Liver (tissue), 3 donors: Measurements from ENCODE around the gene PCDHA5.

ENCODE experiments used
- CTCF ChIP-seq: fragments of 150-350 bp; IDR thresholded peaks from 2 replicates; pipeline ENCODE4 v1.5.1; 2017; ENCODE audit warnings: improper control_type of control experiment, low read depth, low read length; ENCODE audit not compliant: missing input control
- FOXA1 ChIP-seq: IDR thresholded peaks from 2 replicates; pipeline ENCODE4 v1.6.1; 2016; ENCODE audit warnings: antibody characterized with exemption
- GABPA ChIP-seq, 2 donors: IDR thresholded peaks in 1 of 2; conservative IDR thresholded peaks in 1 of 2; 2 replicates each; pipeline ENCODE4 v1.6.1; 2016; ENCODE audit warnings: antibody characterized with exemption in 2 of 2, mild to moderate bottlenecking in 1 of 2, moderate library complexity in 1 of 2
- JUND ChIP-seq, 2 donors: IDR thresholded peaks; 2 replicates each; pipeline ENCODE4 v1.6.1; 2016; ENCODE audit warnings: antibody characterized with exemption in 2 of 2
- MAX ChIP-seq: IDR thresholded peaks from 2 replicates; pipeline ENCODE4 v1.6.1; 2016; ENCODE audit warnings: antibody characterized with exemption
- RAD21 ChIP-seq, 2 donors: IDR thresholded peaks; 2 replicates each; pipeline ENCODE4 v1.6.1; 2016; ENCODE audit warnings: antibody characterized with exemption in 2 of 2, mild to moderate bottlenecking in 2 of 2
- SP1 ChIP-seq: IDR thresholded peaks from 2 replicates; pipeline ENCODE4 v1.6.1; 2018; ENCODE audit warnings: antibody characterized with exemption, mild to moderate bottlenecking
- TAF1 ChIP-seq: conservative IDR thresholded peaks from 2 replicates; pipeline ENCODE4 v1.6.1; 2016; ENCODE audit warnings: antibody characterized with exemption, mild to moderate bottlenecking
- YY1 ChIP-seq: IDR thresholded peaks from 2 replicates; pipeline ENCODE4 v1.6.1; 2016; ENCODE audit warnings: antibody characterized with exemption, mild to moderate bottlenecking
- ZBTB33 ChIP-seq: IDR thresholded peaks from 2 replicates; pipeline ENCODE4 v1.6.1; 2016; ENCODE audit warnings: antibody characterized with exemption
- donor health status: healthy.
- donor health status: healthy.

- TF ChIP-seq TAF1 = no peak
- TF ChIP-seq CTCF = no peak
- no peak for TF ChIP-seq RAD21 (IDR thresholded peaks at IDR 0.05)
- no peak for TF ChIP-seq FOXA1
- TF ChIP-seq MAX = no peak
- TF ChIP-seq GABPA (IDR thresholded peaks at IDR 0.05 in 1 of 2, conservative IDR thresholded peaks at IDR 0.05 in 1 of 2) = no peak
- TF ChIP-seq JUND (IDR thresholded peaks at IDR 0.05) = no peak
- no peak for TF ChIP-seq YY1
- TF ChIP-seq SP1 = no peak
- no peak for TF ChIP-seq ZBTB33
Observed at GRCh38 chr5:140862441-140863295, 41.3 kb downstream of the PCDHA5 start.
